Measurements from ENCODE around the gene BEND6.

DNA sequence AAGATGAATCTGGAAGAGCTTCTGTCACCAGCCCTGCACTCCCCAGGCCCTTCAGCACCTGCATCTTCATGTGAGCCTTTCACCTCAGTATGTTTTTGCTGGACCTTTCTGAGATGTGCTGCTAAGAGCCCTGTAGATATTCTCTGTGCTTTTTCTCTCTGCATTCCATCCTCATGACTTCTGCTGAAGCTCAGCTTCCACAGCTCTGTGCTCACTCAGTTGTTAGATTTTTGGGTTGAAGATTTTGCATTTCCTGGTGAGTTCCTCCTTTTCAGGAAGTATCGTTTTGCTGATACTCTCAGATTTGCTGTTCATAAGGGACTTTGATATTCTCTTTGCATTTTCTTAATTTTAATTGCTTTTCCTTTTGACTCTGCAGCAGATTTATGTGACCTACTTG, 109.9 kb downstream of the BEND6 start:
- TF ChIP-seq, protein P1, sequence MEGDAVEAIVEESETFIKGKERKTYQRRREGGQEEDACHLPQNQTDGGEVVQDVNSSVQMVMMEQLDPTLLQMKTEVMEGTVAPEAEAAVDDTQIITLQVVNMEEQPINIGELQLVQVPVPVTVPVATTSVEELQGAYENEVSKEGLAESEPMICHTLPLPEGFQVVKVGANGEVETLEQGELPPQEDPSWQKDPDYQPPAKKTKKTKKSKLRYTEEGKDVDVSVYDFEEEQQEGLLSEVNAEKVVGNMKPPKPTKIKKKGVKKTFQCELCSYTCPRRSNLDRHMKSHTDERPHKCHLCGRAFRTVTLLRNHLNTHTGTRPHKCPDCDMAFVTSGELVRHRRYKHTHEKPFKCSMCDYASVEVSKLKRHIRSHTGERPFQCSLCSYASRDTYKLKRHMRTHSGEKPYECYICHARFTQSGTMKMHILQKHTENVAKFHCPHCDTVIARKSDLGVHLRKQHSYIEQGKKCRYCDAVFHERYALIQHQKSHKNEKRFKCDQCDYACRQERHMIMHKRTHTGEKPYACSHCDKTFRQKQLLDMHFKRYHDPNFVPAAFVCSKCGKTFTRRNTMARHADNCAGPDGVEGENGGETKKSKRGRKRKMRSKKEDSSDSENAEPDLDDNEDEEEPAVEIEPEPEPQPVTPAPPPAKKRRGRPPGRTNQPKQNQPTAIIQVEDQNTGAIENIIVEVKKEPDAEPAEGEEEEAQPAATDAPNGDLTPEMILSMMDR (IDR thresholded peaks at IDR 0.05; ENCODE audit: extremely low read depth in 1 of 2, insufficient read depth in 1 of 2, low read depth in 1 of 2, low read length in 2 of 2), result no peak
- TF ChIP-seq, protein P2, sequence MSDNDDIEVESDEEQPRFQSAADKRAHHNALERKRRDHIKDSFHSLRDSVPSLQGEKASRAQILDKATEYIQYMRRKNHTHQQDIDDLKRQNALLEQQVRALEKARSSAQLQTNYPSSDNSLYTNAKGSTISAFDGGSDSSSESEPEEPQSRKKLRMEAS (IDR thresholded peaks at IDR 0.05; ENCODE audit: insufficient read depth, insufficient read length), result no peak
- no peak for TF ChIP-seq POLR2AphosphoS5 (IDR thresholded peaks at IDR 0.05; ENCODE audit: insufficient read depth, low read depth, low read length)
- no peak for TF ChIP-seq POLR2A (IDR thresholded peaks at IDR 0.05; ENCODE audit: low read depth, low read length)
- no peak for TF ChIP-seq GATA2 (IDR thresholded peaks at IDR 0.05; ENCODE audit: insufficient read depth, insufficient read length, low read depth, low read length)
- no peak for TF ChIP-seq EZH2 (IDR thresholded peaks at IDR 0.05; ENCODE audit: borderline replicate concordance, low read depth, low read length, severe bottlenecking)
- no peak for TF ChIP-seq MYC (IDR thresholded peaks at IDR 0.05; ENCODE audit: low read depth, low read length)

Data from endothelial cell of umbilical vein (primary cell).